HG03469 (cell line): ENCODE data around the gene YKT6.

Experiments
- ATAC-seq: cut with Tn5 transposase; IDR thresholded peaks from one replicate; pipeline ENCODE4 v1.9.1; 2021; ENCODE audit warnings: mild to moderate bottlenecking, moderate library complexity, moderate number of reproducible peaks; ENCODE audit not compliant: unreplicated experiment

Gene YKT6

GRCh38 chr7:44230286-44230685 is 29.5 kb downstream of the YKT6 start:
- no peak for ATAC-seq

DNA sequence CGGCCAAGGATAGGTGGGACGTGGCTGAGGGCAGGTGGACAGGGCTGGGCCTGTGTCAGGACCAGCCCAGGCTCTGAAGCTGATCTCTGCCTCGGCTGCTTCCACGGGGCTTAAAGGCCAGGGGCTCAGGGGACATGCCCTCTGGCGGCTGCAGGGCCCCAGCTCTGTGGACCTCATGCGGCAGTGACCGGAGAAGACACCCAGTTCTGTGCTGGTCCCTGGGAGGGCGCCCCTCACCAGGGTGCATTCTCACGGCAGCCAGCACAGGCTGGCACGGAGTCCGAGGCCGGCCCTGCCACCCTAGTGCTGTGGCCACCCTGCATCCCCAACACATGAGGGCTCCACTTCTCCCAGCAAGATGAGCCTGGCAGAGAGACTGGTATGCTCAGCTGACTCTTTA is 30.3 kb downstream of the YKT6 start:
- no peak for ATAC-seq

DNA sequence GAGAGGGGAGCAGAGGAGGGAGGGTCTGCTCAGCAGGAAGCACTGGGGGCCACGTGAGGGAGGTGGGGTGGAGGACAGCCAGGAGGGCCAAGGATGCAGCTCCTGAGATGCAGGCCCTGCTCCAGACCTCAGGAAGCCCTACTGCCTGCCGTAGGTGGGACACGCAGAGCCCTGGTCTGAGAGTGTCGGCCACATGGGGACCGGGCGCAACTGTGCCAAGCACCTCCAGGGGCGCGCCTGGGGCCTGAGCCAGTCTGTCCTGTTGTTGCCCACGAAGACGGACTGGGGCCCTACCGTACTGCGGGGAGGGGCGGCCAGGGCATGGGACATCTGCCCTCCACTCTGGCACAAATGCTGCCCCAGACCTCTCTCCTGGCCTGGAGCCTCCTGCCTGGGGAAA is 31.6 kb downstream of the YKT6 start:
- ATAC-seq = no peak

DNA sequence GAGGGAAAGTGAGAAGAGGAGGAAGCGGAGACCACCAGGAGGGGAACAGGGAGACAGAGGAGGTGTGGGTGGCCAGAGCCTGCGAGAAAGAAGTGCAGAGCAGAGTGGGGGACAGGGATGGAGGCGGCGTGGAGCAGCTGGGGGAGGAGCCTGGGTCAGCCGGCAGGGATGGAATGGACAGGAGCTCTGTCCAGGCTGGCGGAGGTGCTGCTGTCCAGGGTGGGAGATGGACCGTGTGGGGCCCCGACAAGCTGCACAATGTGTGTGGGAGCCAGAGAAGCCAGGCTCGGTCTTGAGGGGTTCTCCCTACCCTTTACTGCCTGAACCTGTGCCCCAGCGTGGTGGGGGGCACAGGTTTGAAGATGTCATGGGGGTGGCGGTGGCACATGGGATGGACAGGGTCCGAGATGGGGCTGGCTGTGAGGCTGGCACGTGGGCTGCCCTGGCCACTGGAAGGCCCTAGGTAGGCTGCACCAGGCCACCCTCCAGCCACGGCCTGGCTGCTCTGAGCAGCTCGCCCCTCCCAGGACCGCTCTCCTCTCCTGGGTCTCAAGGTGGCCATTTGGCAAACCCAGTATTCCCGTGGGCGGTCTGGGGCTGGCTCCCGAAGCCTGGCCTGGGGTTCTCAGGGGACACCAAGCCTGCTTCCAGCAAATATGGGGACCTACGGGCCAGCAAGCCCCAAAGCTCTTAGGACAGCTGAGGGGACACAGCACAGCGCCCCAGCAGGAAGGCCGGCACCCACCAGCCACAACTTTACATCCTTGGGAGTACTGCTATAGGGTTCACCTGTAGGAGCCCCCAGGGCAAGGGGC is 32.3 kb downstream of the YKT6 start:
- ATAC-seq = no peak

- ATAC-seq = no peak
Measured at GRCh38 chr7:44235066-44235465, 34.3 kb downstream of the YKT6 start.

GRCh38 chr7:44235582-44236332 is 35.0 kb downstream of the YKT6 start:
- ATAC-seq = no peak

DNA sequence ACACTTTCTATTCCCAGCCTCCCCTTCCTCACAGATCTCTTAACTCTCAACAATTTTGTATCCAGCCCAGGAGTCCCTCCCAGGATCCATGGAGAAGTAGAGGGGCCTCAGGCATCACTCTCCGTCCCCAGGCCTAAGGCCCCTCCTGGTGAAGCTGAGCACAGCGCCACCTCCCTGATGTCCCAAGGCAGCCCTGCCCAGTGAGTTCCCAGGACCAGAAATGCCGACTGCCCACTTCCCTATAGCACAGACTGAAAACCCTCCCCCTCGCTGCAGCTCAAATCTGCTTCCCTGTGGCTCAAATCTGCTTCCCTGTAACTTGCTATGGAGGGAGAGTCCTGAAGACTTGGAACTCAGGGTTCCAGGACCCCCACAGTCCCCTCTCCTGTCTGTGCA is 35.6 kb downstream of the YKT6 start:
- ATAC-seq = no peak

GRCh38 chr7:44237696-44238095 is 36.9 kb downstream of the YKT6 start:
- no peak for ATAC-seq

- ATAC-seq = no peak
Measured at GRCh38 chr7:44238116-44238695, 37.4 kb downstream of the YKT6 start.

GRCh38 chr7:44239361-44239760 is 38.6 kb downstream of the YKT6 start:
- ATAC-seq = no peak

- ATAC-seq = no peak
Measured at GRCh38 chr7:44240376-44240775, 39.6 kb downstream of the YKT6 start.

GRCh38 chr7:44240983-44241510 is 40.3 kb downstream of the YKT6 start:
- no peak for ATAC-seq

DNA sequence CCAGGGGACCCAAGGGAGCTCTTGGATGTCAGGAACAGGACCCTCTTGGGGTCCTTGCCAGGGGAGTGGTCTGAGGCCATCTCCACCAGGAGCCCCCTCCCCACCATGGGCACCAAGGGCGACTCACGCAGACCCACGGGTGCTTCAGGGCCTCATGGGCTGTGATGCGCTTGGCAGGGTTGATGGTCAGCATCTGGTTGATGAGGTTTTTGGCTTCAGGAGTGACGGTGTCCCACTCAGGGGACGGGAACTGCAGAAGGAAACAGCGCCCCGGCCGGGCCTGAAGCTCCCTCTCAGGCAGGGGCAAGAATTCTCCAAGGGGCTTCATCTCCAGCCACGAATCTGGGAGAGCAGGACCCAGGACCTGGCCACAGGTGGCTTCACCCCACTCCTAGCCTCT is 41.3 kb downstream of the YKT6 start:
- ATAC-seq = no peak

DNA sequence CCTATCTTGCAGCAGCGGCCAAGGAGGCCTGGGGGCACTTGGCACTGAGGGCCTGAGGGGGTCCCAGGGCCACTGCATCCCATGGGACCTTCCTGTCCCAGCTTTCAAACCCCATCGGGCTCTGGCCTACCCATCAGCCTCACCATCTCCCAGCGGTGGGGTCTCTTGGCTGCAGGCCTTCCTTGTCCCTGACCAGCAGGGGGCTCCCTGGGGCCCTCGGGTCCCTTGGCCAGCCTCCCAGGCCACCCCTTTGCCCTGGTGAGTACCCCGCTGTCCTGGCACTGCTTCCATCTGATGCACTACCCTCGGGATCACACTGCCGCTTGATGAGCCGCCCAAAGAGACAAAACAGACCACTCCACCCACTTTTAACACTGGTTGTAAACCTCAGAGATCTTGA is 43.5 kb downstream of the YKT6 start:
- ATAC-seq = no peak

DNA sequence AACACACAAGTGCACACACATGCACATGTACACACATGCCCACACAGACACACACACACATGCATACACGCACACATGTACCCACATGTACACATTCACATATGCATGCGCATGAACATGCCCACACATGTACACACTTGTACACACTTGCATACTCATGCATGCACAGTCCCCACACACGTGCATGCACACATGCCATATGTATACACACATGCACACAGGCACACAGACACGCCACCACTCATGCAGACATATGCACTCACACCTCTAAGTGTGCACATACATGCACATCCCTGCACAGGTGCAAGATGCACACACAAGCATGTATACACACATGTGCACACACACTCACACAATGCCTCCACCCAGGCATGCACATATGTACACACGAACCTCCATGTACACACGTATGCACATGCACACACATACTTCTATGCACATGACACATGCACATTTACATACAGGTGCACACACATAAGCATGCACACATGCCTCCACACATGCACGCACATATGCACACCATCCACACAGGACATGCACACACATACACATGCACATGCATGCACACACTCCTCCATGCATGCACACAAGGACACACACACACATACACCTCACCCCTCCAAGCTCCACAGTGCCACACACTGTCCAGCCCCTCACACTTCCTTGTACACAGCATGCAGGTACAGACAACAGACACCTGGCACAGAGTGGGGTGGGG is 45.8 kb downstream of the YKT6 start:
- ATAC-seq = no peak

DNA sequence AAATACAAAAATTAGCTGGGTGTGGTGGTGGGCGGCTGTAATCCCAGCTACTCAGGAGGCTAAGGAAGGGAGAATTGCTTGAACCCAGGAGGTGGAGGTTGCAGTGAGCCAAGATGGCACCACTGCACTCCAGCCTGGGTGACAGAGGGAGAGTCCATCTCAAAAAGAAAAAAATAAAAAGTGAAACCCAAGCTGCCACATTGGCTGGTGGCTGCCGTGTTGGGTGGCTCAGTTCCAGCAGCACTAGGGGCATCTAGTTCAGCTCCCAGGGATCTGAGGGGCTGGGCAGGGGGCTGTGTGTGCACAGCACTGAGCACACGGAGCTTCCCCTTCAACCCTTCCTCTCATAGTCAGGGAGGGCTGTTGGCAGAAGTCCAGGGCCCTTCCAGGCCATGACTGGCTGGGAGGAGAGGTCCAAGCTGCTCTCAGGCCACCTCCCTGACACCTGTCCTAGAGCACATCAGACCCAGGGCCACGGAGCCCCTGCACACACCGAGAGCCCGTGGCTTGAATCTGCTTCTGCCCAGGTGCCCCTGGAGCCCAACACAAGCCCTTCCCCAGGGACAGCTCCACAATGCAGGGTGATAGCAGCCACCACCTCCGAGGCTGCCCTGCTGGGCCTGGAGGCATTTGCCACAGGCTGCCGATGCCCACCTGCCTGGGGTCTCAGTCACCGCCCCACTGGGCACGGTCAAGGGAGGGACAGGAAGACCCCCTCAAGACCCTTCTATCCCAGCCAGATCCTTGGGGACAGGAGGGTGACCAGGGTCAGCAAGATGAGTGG is 47.3 kb downstream of the YKT6 start:
- ATAC-seq = no peak

GRCh38 chr7:44249639-44250234 is 49.0 kb downstream of the YKT6 start:
- ATAC-seq = no peak

DNA sequence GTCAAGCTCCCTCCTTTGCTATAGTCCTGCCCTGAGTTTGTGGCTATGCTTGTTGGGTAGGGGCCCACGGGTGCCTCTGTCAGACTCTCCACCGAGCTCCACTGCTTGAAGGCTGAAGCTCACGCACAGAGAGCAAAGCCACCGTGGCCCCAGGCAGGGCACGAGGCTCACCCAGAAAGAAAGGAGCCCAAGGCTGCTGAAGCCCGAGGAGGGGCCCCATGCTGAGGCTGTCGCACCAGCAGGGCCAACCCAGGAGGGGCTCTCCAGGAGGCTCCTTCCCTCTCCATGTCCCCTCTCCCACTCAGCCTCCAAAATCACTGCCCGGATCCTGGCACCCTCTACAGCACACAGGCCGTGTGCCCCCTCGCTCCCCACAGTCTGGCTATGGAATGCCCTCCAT is 50.5 kb downstream of the YKT6 start:
- ATAC-seq = no peak

DNA sequence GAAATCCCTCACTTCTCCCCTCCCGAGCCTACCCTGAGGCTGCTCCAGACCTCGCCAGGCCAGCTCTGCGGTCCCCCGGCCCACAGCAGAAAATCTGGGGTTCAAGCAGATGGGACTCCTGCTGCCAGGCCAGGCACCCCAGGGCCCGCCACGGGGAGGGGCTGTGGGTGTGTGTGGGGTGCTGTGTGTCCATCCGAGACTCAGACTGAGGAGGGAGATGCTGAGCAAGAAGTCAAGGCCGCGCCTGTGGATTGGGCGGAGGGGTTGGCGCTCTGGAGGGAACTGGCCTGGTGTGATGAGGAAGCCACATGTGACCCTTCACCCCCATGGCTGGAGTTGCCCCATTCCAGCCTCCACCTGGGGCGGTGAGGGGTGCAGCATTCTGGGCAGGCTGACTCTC is 51.1 kb downstream of the YKT6 start:
- ATAC-seq = no peak

DNA sequence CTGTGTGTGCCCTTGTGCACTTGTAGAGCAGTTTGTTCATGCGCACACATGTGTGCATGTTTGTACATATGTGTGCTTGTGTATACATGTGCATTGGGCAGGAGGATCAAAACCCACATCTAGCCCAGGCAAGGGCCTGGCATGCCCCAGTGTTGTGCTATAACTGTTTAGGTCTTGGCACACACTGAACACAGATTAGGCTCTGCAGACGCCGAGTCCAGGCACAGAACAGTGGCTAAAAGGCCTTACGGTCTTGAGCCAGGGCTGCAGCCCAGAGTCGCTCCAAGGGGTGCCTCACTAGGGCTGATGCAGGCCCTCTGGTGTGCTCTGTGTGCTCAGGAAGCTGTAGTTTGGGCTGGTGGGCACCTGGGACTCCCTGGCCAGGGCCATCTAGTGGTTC is 55.7 kb downstream of the YKT6 start:
- no peak for ATAC-seq
